TTC549 (cell line): ENCODE measurements around the gene SLC16A10.
"Not testable (repeated sequence)": the region's sequence is repeated elsewhere in the genome, so short reads cannot be mapped to it uniquely, and the experiment has no call there.

ENCODE experiments used
- FAIRE-seq: peaks from 2 replicates; lab custom pipeline; 2012; peaks lifted over from hg19 to GRCh38; lab: Jason Lieb, UNC

SLC16A10 gene

GRCh38 chr6:111086685-111087084, 618 bp upstream of the SLC16A10 start:
- no peak for FAIRE-seq

GRCh38 chr6:111087871-111088667, 766 bp downstream of the SLC16A10 start:
- FAIRE-seq: no peak

- FAIRE-seq: no peak
Observed at GRCh38 chr6:111088668-111089003, 1.3 kb downstream of the SLC16A10 start.

GRCh38 chr6:111090766-111091165, 3.5 kb downstream of the SLC16A10 start:
- no peak for FAIRE-seq

- FAIRE-seq: no peak
Observed at GRCh38 chr6:111091987-111092386, 4.7 kb downstream of the SLC16A10 start.

GRCh38 chr6:111095488-111095887, 8.2 kb downstream of the SLC16A10 start:
- not testable (repeated sequence) for FAIRE-seq

GRCh38 chr6:111096246-111096645, 8.9 kb downstream of the SLC16A10 start:
- no peak for FAIRE-seq

- FAIRE-seq: no peak
Observed at GRCh38 chr6:111098597-111098996, 11.3 kb downstream of the SLC16A10 start.

GRCh38 chr6:111101987-111102386, 14.7 kb downstream of the SLC16A10 start:
- no peak for FAIRE-seq

GRCh38 chr6:111105578-111105977, 18.3 kb downstream of the SLC16A10 start:
- no peak for FAIRE-seq

- no peak for FAIRE-seq
Observed at GRCh38 chr6:111107589-111107988, 20.3 kb downstream of the SLC16A10 start.

- FAIRE-seq: no peak
Observed at GRCh38 chr6:111110036-111110435, 22.7 kb downstream of the SLC16A10 start.

- no peak for FAIRE-seq
Observed at GRCh38 chr6:111113336-111114086, 26.2 kb downstream of the SLC16A10 start.

- FAIRE-seq: no peak
Observed at GRCh38 chr6:111114087-111114443, 26.8 kb downstream of the SLC16A10 start.

- FAIRE-seq: no peak
Observed at GRCh38 chr6:111114482-111114881, 27.2 kb downstream of the SLC16A10 start.

- FAIRE-seq: no peak
Observed at GRCh38 chr6:111118826-111119225, 31.5 kb downstream of the SLC16A10 start.

GRCh38 chr6:111119571-111120329, 32.4 kb downstream of the SLC16A10 start:
- no peak for FAIRE-seq

GRCh38 chr6:111121789-111122350, 34.6 kb downstream of the SLC16A10 start:
- no peak for FAIRE-seq

- FAIRE-seq: no peak
Observed at GRCh38 chr6:111122458-111123286, 35.4 kb downstream of the SLC16A10 start.

GRCh38 chr6:111124406-111124805, 37.1 kb downstream of the SLC16A10 start:
- no peak for FAIRE-seq

GRCh38 chr6:111129013-111129412, 41.7 kb downstream of the SLC16A10 start:
- FAIRE-seq: no peak

- not testable (repeated sequence) for FAIRE-seq
Observed at GRCh38 chr6:111131018-111131417, 43.7 kb downstream of the SLC16A10 start.
